HG03039 (cell line): ENCODE data around the gene CLEC9A.

Experiments used
- ATAC-seq: cut with Tn5 transposase; IDR thresholded peaks from one replicate; pipeline ENCODE4 v1.9.1; 2021; ENCODE audit warnings: mild to moderate bottlenecking, moderate library complexity; ENCODE audit not compliant: unreplicated experiment

Gene CLEC9A

GRCh38 chr12:10065241-10065640 lies 34.8 kb downstream of the CLEC9A start:
- no peak for ATAC-seq

- no peak for ATAC-seq
These were observed 36.8 kb downstream of the CLEC9A start for GRCh38 chr12:10067264-10067663.

- no peak for ATAC-seq
These were observed 37.5 kb downstream of the CLEC9A start for GRCh38 chr12:10067942-10068341.

- ATAC-seq: no peak
These were observed 38.2 kb downstream of the CLEC9A start for GRCh38 chr12:10068644-10069043.

- ATAC-seq: no peak
These were observed 38.6 kb downstream of the CLEC9A start for GRCh38 chr12:10069099-10069498.

- no peak for ATAC-seq
These were observed 39.5 kb downstream of the CLEC9A start for GRCh38 chr12:10069976-10070375.

- ATAC-seq: no peak
These were observed 39.9 kb downstream of the CLEC9A start for GRCh38 chr12:10070380-10070779.

GRCh38 chr12:10072131-10072530 lies 41.6 kb downstream of the CLEC9A start:
- ATAC-seq: no peak

GRCh38 chr12:10073261-10073660 lies 42.8 kb downstream of the CLEC9A start:
- ATAC-seq: no peak

GRCh38 chr12:10075451-10075850 lies 45.0 kb downstream of the CLEC9A start:
- no peak for ATAC-seq

- no peak for ATAC-seq
These were observed 51.8 kb downstream of the CLEC9A start for GRCh38 chr12:10082117-10082874.

GRCh38 chr12:10084733-10085132 lies 54.3 kb downstream of the CLEC9A start:
- ATAC-seq: no peak

- ATAC-seq: no peak
These were observed 55.9 kb downstream of the CLEC9A start for GRCh38 chr12:10086387-10086786.

- ATAC-seq: no peak
These were observed 57.5 kb downstream of the CLEC9A start for GRCh38 chr12:10088031-10088430.

GRCh38 chr12:10088955-10089900 lies 58.7 kb downstream of the CLEC9A start:
- no peak for ATAC-seq

- no peak for ATAC-seq
These were observed 64.3 kb downstream of the CLEC9A start for GRCh38 chr12:10094646-10095395.

- no peak for ATAC-seq
These were observed 65.5 kb downstream of the CLEC9A start for GRCh38 chr12:10095971-10096370.

GRCh38 chr12:10097521-10097920 lies 67.0 kb downstream of the CLEC9A start:
- no peak for ATAC-seq

GRCh38 chr12:10098791-10099190 lies 68.3 kb downstream of the CLEC9A start, which contains the start of gene CLEC1A:
Gene CLEC1A, minus strand, starts transcription at chr12:10098985. Its CDS starts 63 bp downstream, at chr12:10098922.
- ATAC-seq: no peak

- no peak for ATAC-seq
These were observed 70.6 kb downstream of the CLEC9A start for GRCh38 chr12:10101042-10101579.
